HG03469 (cell line): ENCODE measurements around the gene HDAC1.

Experiments
- ATAC-seq: cut with Tn5 transposase; IDR thresholded peaks from one replicate; pipeline ENCODE4 v1.9.1; 2021; ENCODE audit warnings: mild to moderate bottlenecking, moderate library complexity, moderate number of reproducible peaks; ENCODE audit not compliant: unreplicated experiment

Gene HDAC1

GRCh38 chr1:32363713-32364112, 71.8 kb downstream of the HDAC1 start:
- ATAC-seq = no peak

GRCh38 chr1:32364836-32365235, 73.0 kb downstream of the HDAC1 start:
- no peak for ATAC-seq

- ATAC-seq = no peak
Observed at GRCh38 chr1:32365445-32365844, 73.6 kb downstream of the HDAC1 start.

GRCh38 chr1:32367912-32368635, 76.2 kb downstream of the HDAC1 start:
- no peak for ATAC-seq

- ATAC-seq = no peak
Observed at GRCh38 chr1:32372149-32372756, 80.4 kb downstream of the HDAC1 start.

GRCh38 chr1:32373996-32374592, 82.2 kb downstream of the HDAC1 start:
- ATAC-seq = no peak

GRCh38 chr1:32376199-32376598, 84.3 kb downstream of the HDAC1 start:
- ATAC-seq = no peak

- no peak for ATAC-seq
Observed at GRCh38 chr1:32377541-32378220, 85.8 kb downstream of the HDAC1 start.

- no peak for ATAC-seq
Observed at GRCh38 chr1:32380057-32380456, 88.2 kb downstream of the HDAC1 start.
